K562 (cell line): ENCODE measurements around the gene KCND1. TPM values are rescaled to one million over a fixed set of nuclear protein-coding genes. Genes with fewer than 3 reads are reported as not detected.

Source experiments
- ELF2 ChIP-seq: fragments of 250-450 bp; sonication (Bioruptor Pico); IDR thresholded peaks from 2 replicates; pipeline ENCODE4 v1.5.0; 2021; ENCODE audit warnings: mild to moderate bottlenecking
- FOXM1 ChIP-seq, 2 experiments: fragments of 450-650 bp in 1 of 2; sonication (generic) in 1 of 2; formaldehyde crosslinking in 1 of 2; IDR thresholded peaks; 2 replicates each; pipeline versions ENCODE4 v1.6.1 to v1.9.0; 2017 to 2022; ENCODE audit warnings: low read depth in 2 of 2, mild to moderate bottlenecking in 2 of 2, missing genetic modification reagents in 1 of 2, moderate library complexity in 1 of 2
- HINFP ChIP-seq: fragments of 450-650 bp; conservative IDR thresholded peaks from 2 replicates; pipeline ENCODE4 v1.6.1; 2016; ENCODE audit warnings: missing genetic modification characterization, low read depth, mild to moderate bottlenecking, control low read depth, missing compliant biosample characterization
- JUND ChIP-seq, 2 experiments: IDR thresholded peaks; 2 replicates in 1 of 2; 3 replicates in 1 of 2; pipeline ENCODE4 v1.6.1; 2011; ENCODE audit warnings: borderline replicate concordance in 2 of 2, low read depth in 2 of 2, low read length in 2 of 2, improper control_type of control experiment in 1 of 2, missing biosample characterization in 1 of 2, missing genetic modification characterization in 1 of 2, missing genetic modification reagents in 1 of 2
- KHSRP ChIP-seq: fragments of 450-650 bp; IDR thresholded peaks from 2 replicates; pipeline ENCODE4 v1.6.1; 2017
- PYGO2 ChIP-seq: fragments of 450-650 bp; IDR thresholded peaks from 2 replicates; pipeline ENCODE4 v1.6.1; 2016; ENCODE audit warnings: mild to moderate bottlenecking, missing genetic modification characterization, moderate library complexity, missing compliant biosample characterization
- SNIP1 ChIP-seq: fragments of 450-650 bp; IDR thresholded peaks from 2 replicates; pipeline ENCODE4 v1.7.1; 2017; ENCODE audit warnings: low read depth, mild to moderate bottlenecking
- ZNF740 ChIP-seq, 3 experiments: fragments of 200-800 bp in 1 of 3; sonication (Bioruptor generic) in 1 of 3; sonication (generic) in 1 of 3; formaldehyde crosslinking in 1 of 3; IDR thresholded peaks; 2 replicates each; pipeline versions ENCODE4 v1.6.1 to v1.8.0; 2016 to 2022; ENCODE audit warnings: mild to moderate bottlenecking in 2 of 3, missing compliant biosample characterization in 2 of 3, missing genetic modification characterization in 2 of 3, missing genetic modification reagents in 1 of 3
- polyA plus RNA-seq, 8 experiments: library from polyadenylated mRNA; depleted of rRNA in 4 of 8; stranded (reverse) in 5 of 8; unstranded in 3 of 8; fragments of >200 nt; fragmentation: Nextera tagmentation in 2 of 8; fragmentation: Illumina TruSeq in 1 of 8; extraction: Ambion mirVana in 2 of 8; extraction: Trizol in 1 of 8; gene quantifications; 2 replicates each; pipeline versions ENCODE4 v1.2.1 to v1.2.3, GENCODE V29; 2011 to 2014; ENCODE audit warnings: inconsistent platforms in 1 of 8, missing spikeins in 1 of 8
- total RNA-seq, 7 experiments: library from RNA; depleted of rRNA in 6 of 7; stranded (reverse); fragments of >200 nt in 6 of 7; fragmentation: Illumina TruSeq in 2 of 7; extraction: Trizol in 2 of 7; gene quantifications; 2 replicates each; pipeline versions ENCODE4 v1.2.1 to v1.2.3, GENCODE V29; 2011 to 2021; ENCODE audit warnings: low replicate concordance in 1 of 7
- TF ChIP-seq, protein P1 (sequence below): sonication (generic); formaldehyde crosslinking; IDR thresholded peaks from 2 replicates; pipeline ENCODE4 v1.8.0; 2022; ENCODE audit warnings: mild to moderate bottlenecking, missing genetic modification reagents
- TF ChIP-seq, protein P2 (sequence below): sonication (generic); formaldehyde crosslinking; IDR thresholded peaks from 2 replicates; pipeline ENCODE4 v1.8.1; 2023; ENCODE audit warnings: missing genetic modification reagents, mild to moderate bottlenecking, borderline replicate concordance
- TF ChIP-seq, protein P3 (sequence below): fragments of 250-450 bp; sonication (Bioruptor Pico); IDR thresholded peaks from 2 replicates; pipeline ENCODE4 v1.5.0; 2020; ENCODE audit warnings: mild to moderate bottlenecking, borderline replicate concordance

KCND1 gene
- total and polyA plus RNA-seq, 9 of the 15 experiments (the other 6 are each of a cell fraction or from before 2014, with no cell fraction given): 0.06 to 0.83 (median 0.39) TPM; not detected in 1

DNA sequence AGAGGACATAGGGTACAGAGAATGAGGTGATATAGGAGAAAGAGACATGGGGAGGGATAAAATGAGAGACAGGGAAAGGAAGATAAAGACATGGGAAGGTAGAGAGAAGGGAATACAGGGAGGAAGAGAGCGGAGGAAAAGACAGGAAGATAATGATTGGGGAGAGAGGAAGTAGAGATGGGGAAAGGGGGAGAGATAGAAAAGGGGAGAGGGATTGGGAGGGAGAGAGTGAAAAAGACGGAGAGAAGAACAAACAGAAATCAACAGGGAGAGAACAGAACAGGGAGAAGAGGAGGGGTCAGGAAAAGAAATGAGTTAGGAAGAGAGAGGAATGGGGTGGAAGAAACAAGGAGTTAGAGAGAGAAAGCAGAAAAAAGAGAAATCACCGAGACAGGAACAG is 25.8 kb upstream of the KCND1 start (continued):
- TF ChIP-seq, protein P1, sequence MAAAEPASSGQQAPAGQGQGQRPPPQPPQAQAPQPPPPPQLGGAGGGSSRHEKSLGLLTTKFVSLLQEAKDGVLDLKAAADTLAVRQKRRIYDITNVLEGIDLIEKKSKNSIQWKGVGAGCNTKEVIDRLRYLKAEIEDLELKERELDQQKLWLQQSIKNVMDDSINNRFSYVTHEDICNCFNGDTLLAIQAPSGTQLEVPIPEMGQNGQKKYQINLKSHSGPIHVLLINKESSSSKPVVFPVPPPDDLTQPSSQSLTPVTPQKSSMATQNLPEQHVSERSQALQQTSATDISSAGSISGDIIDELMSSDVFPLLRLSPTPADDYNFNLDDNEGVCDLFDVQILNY (CRISPR knock-in tag): no peak
- TF ChIP-seq JUND (IDR thresholded peaks at IDR 0.05; ENCODE audit: borderline replicate concordance, low read depth, low read length): no peak
- no peak for TF ChIP-seq JUND (tag; IDR thresholded peaks at IDR 0.05; ENCODE audit: borderline replicate concordance, low read depth, low read length)
- TF ChIP-seq ZNF740 (CRISPR knock-in tag; IDR thresholded peaks at IDR 0.05): no peak
- TF ChIP-seq ZNF740 (tag; IDR thresholded peaks at IDR 0.05): no peak
- TF ChIP-seq, protein P2, sequence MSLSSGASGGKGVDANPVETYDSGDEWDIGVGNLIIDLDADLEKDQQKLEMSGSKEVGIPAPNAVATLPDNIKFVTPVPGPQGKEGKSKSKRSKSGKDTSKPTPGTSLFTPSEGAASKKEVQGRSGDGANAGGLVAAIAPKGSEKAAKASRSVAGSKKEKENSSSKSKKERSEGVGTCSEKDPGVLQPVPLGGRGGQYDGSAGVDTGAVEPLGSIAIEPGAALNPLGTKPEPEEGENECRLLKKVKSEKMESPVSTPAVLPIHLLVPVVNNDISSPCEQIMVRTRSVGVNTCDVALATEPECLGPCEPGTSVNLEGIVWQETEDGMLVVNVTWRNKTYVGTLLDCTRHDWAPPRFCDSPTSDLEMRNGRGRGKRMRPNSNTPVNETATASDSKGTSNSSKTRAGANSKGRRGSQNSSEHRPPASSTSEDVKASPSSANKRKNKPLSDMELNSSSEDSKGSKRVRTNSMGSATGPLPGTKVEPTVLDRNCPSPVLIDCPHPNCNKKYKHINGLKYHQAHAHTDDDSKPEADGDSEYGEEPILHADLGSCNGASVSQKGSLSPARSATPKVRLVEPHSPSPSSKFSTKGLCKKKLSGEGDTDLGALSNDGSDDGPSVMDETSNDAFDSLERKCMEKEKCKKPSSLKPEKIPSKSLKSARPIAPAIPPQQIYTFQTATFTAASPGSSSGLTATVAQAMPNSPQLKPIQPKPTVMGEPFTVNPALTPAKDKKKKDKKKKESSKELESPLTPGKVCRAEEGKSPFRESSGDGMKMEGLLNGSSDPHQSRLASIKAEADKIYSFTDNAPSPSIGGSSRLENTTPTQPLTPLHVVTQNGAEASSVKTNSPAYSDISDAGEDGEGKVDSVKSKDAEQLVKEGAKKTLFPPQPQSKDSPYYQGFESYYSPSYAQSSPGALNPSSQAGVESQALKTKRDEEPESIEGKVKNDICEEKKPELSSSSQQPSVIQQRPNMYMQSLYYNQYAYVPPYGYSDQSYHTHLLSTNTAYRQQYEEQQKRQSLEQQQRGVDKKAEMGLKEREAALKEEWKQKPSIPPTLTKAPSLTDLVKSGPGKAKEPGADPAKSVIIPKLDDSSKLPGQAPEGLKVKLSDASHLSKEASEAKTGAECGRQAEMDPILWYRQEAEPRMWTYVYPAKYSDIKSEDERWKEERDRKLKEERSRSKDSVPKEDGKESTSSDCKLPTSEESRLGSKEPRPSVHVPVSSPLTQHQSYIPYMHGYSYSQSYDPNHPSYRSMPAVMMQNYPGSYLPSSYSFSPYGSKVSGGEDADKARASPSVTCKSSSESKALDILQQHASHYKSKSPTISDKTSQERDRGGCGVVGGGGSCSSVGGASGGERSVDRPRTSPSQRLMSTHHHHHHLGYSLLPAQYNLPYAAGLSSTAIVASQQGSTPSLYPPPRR (CRISPR knock-in tag): no peak
- TF ChIP-seq FOXM1 (IDR thresholded peaks at IDR 0.05; ENCODE audit: low read depth): no peak
- TF ChIP-seq FOXM1 (CRISPR knock-in tag; IDR thresholded peaks at IDR 0.05; ENCODE audit: low read depth): no peak
- no peak for TF ChIP-seq SNIP1
- TF ChIP-seq, protein P3, sequence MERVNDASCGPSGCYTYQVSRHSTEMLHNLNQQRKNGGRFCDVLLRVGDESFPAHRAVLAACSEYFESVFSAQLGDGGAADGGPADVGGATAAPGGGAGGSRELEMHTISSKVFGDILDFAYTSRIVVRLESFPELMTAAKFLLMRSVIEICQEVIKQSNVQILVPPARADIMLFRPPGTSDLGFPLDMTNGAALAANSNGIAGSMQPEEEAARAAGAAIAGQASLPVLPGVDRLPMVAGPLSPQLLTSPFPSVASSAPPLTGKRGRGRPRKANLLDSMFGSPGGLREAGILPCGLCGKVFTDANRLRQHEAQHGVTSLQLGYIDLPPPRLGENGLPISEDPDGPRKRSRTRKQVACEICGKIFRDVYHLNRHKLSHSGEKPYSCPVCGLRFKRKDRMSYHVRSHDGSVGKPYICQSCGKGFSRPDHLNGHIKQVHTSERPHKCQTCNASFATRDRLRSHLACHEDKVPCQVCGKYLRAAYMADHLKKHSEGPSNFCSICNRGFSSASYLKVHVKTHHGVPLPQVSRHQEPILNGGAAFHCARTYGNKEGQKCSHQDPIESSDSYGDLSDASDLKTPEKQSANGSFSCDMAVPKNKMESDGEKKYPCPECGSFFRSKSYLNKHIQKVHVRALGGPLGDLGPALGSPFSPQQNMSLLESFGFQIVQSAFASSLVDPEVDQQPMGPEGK: no peak
- no peak for TF ChIP-seq PYGO2
- no peak for TF ChIP-seq KHSRP
- TF ChIP-seq ELF2 (CRISPR knock-in tag): no peak
- TF ChIP-seq HINFP (tag): no peak
- TF ChIP-seq, all 486 proteins: peak for 0
